Loucy (cell line): Measurements from ENCODE around the gene IFI30.

ENCODE experiments used
- CTCF ChIP-seq: fragments of 200-600 bp; sonication (generic); conservative IDR thresholded peaks from 2 replicates; pipeline ENCODE4 v1.5.1; 2014; ENCODE audit warnings: mild to moderate bottlenecking, antibody characterized with exemption, low read length
- EZH2phosphoT487 ChIP-seq: fragments of 200-600 bp; IDR thresholded peaks from 2 replicates; pipeline ENCODE4 v1.6.1; 2018; ENCODE audit warnings: antibody characterized with exemption, mild to moderate bottlenecking, moderate library complexity, borderline replicate concordance

GRCh38 chr19:18174983-18175382 is 1.4 kb downstream of the IFI30 start:
- TF ChIP-seq CTCF: no peak
- no peak for TF ChIP-seq EZH2phosphoT487
